GM04503 (cell line): Measurements from ENCODE around the gene RAPGEFL1.
"Not testable (repeated sequence)": the region's sequence is repeated elsewhere in the genome, so short reads cannot be mapped to it uniquely, and the experiment has no call there.

ENCODE experiments used
- DNase-seq: peaks from one replicate; pipeline ENCODE4 v3.0.0-alpha.2; 2012; ENCODE audit warnings: low read depth

RAPGEFL1 gene, protein sequence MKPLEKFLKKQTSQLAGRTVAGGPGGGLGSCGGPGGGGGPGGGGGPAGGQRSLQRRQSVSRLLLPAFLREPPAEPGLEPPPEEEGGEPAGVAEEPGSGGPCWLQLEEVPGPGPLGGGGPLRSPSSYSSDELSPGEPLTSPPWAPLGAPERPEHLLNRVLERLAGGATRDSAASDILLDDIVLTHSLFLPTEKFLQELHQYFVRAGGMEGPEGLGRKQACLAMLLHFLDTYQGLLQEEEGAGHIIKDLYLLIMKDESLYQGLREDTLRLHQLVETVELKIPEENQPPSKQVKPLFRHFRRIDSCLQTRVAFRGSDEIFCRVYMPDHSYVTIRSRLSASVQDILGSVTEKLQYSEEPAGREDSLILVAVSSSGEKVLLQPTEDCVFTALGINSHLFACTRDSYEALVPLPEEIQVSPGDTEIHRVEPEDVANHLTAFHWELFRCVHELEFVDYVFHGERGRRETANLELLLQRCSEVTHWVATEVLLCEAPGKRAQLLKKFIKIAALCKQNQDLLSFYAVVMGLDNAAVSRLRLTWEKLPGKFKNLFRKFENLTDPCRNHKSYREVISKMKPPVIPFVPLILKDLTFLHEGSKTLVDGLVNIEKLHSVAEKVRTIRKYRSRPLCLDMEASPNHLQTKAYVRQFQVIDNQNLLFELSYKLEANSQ

DNA sequence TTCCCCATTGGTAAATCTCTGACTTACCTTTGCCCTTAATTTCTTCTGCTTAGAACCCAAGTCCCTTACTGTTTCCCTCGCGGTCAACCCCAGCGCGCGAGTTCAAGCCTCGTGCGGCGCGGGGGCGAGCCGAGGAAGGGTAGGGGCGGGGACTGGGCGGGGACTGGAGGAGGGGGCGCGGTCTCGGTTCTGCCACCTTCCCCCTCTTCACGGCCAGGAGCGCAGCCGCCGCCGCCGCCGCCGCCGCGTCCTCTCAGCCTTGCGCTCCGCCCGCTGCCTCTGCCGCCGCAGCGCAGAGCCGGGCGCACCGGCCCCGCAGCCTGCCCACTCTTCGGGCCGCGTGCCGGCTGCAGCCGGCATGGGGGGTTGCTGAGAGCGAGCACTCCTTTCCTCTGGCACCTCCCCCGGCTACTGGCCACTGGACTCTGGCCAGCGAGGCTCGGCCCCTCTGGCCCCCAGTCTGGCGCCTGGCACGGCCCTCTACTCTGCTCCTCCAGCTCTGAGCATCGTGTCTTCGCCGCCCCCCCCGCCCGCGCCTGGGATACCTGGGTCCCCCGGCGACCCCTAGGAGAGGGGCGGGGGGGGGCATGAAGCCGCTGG lies at the start of gene RAPGEFL1:
Gene RAPGEFL1, plus strand, starts transcription at position 196 of the 600 bp plus-strand sequence. Its CDS starts 392 bp downstream, at position 588.
- DNase-seq = no peak

DNA sequence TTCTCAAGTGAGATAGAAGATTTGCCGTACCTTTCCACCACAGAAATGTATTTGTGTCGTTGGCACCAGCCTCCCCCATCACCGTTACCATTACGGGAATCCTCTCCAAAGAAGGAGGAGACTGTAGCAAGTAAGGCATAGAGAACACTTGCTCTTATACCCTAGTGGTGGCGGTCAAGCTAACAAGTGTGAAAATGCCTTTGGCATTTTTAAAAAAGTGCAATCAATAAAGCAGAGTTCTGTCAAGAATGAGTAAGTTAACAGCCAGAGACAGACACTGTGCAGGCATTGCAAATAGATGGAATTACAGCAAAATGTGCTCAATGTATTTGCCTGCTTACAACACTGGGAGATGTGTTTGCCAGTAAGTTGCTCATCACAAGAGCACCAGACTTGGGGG lies 47.8 kb upstream of the RAPGEFL1 start:
- DNase-seq = no peak

DNA sequence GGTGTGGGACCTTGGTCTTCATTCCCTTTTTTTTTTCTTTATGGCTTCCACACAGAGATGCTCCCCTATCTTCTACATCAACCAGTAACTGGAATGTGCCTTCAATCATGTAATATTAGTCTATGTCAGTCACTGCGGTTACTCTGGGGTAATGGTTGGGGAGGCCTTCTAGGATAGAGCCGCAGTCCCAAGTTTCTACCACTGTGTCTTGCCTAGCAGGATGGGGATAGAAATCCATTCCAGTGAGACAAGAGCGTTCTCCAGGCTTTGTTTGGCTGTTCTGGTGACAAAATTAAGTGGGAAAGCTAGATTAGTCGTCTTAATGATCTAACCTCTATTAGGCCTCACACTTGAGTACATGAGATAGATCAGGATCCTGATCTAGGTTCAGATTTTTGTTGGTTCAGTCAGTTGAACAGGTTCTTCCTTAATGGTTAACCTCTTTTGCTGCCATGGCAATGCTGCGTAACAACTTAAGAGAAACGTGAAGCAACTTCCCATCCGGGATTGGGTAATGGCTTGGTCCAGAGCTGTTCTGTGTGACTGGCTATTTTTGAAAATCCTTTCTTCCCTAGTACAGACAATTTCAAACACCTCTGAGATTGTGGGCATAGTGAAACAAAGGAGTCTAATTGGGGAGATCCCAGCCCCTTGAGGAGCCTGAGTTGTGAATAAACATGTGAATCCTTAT lies 46.8 kb upstream of the RAPGEFL1 start:
- no peak for DNase-seq

GRCh38 chr17:40134184-40134583 lies 43.1 kb upstream of the RAPGEFL1 start:
- DNase-seq = no peak

GRCh38 chr17:40135817-40136216 lies 41.5 kb upstream of the RAPGEFL1 start:
- no peak for DNase-seq

GRCh38 chr17:40139566-40140058 lies 37.7 kb upstream of the RAPGEFL1 start:
- DNase-seq = no peak

DNA sequence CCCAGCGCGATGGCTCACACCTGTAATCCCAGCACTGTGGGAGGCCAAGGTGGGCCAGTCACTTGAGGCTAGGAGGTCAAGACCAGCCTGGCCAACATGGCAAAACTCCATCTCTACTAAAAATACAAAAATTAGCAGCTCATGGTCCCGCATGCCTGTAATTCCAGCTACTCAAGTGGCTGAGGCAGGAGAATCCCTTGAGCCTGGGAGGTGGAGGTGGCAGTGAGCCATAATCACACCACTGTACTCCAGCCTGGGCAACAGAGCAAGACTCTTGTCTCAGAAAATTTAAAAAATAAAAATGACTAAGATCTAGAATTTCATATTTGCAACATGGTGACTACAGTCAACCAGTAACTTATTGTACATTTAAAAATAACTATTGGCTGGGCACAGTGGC lies 34.1 kb upstream of the RAPGEFL1 start:
- DNase-seq = not testable (repeated sequence)

GRCh38 chr17:40145476-40145875 lies 31.8 kb upstream of the RAPGEFL1 start:
- no peak for DNase-seq

DNA sequence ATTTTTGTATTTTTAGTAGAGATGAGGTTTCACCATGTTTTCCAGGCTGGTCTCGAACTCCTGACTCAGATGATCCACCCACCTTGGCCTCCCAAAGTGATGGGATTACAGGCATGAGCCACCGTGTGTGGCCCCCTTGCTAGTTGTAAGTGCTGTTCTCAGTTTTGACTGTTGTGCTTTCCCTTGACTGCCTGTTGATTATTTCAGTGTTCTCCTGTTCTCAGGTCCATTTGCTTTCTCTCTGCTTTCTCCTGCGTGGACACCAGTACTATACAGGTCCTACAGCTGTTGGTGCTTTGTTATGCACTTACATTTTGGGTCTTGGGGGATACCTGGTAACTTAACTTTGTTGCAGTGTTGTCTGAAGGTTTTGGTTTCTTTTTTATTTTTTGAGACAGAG lies 28.7 kb upstream of the RAPGEFL1 start:
- no peak for DNase-seq

- no peak for DNase-seq
Measured at GRCh38 chr17:40150276-40150675, 27.0 kb upstream of the RAPGEFL1 start.

DNA sequence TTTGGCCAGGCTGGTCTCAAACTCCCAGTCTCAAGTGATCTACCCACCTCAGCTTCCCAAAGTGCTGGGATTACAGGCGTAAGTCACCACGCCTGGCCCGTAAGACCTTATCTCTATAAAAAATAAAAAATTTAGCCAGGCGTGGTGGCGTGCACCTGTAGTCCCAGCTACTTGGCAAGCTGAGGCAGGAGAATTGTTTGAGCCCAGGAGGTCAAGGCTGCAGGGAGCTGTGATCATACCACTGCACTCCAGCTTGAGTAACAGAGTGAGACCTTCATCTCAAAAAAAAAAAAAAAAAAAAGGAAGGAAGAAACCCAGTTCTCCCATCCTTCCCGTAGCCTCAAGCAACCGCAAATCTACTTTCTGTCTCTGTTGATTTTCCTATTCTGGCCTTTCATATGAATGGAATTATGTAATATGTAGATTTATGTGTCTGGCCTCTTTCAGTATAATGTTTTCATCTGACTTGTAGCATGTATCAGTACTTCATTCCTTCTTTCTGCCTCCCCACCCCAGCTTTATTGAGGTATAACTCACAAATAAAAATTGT lies 25.8 kb upstream of the RAPGEFL1 start:
- no peak for DNase-seq

DNA sequence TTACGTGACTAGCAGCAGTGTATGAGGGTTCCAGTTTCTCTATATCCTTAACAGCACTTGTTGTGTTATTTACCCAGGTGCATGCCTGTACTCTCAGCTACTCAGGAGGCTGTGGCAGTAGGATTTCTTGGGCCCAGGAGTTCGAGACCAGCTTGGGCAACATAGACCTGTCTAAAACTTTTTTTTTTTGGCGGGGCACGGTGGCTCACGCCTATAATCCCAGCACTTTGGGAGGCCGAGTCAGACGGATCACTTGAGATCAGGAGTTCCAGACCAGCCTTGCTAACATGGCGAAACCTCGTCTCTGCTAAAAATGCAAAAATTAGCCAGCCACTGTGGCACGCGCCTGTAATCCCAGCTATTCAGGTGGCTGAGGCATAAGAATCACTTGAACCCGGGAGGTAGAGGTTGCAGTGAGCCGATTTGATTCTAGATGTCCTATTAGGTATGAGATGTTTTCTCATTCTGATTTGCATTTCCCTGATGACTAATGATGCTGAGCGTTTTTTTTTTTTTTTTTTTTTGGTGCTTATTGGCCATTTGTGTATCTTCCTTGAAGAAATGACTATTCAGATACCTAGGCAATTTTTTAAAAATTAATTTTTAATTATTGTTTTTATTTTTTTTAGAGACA lies 23.6 kb upstream of the RAPGEFL1 start:
- DNase-seq = no peak

DNA sequence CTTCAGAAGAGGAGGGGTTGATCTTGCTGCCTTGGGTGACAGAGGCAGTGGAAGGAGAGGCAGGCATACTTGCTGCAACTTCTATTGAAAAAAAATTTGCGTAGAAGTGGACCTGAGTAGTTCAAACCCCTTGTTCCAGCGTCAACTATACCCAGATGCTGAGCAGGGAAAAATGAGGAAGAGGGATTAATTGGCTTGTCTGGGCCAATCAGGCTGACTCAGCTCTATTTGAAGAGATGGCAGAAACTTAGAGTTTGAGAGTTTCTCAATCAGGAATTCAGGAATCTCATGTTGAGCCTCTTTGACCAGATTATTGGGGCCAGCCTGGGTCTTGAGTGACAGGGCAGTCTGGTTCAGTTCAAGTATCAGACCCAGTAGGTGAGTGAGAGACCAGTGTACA lies 19.3 kb upstream of the RAPGEFL1 start:
- DNase-seq = no peak

GRCh38 chr17:40158438-40159013 lies 18.7 kb upstream of the RAPGEFL1 start:
- no peak for DNase-seq

DNA sequence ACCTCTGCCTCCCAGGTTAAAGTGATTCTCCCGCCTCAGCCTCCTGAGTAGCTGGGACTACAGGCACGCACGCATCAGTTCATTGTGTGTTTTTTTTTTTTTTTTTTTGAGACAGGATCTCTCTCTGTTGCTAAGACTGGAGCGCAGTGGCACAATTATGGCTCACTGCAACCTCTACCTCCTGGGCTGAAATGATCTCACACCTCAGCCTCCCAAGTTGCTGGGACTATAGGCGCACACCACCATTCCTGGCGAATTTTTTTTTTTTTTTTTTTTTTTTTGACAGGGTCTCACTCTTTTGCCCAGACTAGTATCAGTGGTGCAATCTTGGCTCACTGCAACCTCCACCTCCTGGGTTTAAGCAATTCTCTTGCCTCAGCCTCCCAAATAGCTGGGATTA lies 17.8 kb upstream of the RAPGEFL1 start:
- no peak for DNase-seq

DNA sequence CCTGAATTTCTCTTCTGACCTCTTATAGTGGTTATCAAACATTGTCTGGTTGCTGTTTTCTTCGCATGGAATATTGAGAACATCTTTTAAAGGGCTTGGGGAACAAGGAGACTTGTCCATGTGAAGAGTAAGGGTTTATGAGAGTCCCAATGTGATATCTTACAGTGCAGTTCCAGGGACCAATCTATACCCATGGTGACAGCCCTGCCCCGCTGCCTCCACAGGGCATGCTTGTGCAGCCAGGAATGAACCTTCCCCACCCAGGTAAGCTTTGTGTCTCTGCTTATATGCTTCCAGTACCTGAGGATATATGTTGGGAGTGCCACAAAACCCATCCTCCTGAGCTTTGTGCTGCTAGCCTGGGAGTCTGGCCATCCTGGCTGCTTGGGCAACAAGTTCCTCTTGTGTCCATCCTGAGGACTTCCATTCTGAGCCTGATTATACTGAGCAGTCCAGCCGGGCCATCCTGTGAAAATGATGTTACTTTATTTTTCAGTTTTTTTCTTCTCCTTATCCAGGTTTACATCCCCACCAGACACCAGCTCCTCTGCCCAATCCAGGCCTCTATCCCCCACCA lies 9.5 kb upstream of the RAPGEFL1 start:
- no peak for DNase-seq

- no peak for DNase-seq
Measured at GRCh38 chr17:40168262-40168832, 8.9 kb upstream of the RAPGEFL1 start.

GRCh38 chr17:40170325-40170724 lies 6.9 kb upstream of the RAPGEFL1 start:
- no peak for DNase-seq

DNA sequence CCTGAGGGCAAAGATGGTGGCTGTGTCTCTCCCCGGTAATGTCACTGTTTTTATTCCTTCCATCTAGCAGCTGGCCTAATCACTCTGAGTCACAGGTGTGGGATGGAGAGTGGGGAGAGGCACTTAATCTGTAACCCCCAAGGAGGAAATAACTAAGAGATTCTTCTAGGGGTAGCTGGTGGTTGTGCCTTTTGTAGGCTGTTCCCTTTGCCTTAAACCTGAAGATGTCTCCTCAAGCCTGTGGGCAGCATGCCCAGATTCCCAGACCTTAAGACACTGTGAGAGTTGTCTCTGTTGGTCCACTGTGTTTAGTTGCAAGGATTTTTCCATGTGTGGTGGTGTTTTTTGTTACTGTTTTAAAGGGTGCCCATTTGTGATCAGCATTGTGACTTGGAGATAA lies 5.5 kb upstream of the RAPGEFL1 start:
- no peak for DNase-seq

DNA sequence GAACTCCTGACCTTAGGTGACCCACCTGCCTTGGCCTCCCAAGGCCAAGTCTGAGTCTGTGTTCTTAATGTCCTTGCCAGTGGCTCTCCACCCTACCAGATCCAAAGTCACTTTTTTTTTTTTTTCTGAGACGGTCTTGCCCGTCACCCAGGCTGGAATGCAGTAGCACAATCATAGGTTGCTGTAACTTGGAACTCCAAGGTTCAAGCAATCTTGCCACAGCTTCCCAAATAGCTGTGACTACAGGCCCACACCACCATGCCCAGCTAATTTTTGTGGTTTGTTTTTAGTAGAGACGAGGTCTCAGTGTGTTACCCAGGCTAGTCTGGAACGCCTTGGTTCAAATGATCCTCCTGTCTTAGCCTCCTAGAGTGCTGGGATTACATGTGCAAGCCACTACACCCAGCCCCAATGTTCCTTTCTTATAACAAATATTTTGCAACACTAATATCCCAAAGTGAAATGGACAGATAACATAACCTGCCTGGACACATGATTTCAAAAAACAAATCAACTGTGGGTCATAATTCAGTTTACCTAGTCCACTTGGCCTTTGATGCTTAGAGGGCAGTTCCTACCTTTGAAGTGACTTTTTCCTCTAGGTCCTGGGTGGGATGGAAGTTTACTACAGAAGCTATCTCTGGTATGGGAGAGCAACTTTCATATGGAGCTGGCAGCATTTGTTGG lies 4.0 kb upstream of the RAPGEFL1 start:
- DNase-seq = no peak
